IPS-18a (cell line): ENCODE measurements around the gene LEP.

Experiments used
- H3K27ac ChIP-seq: one replicate; pipeline ENCODE4 v1.5.1; 2013; ENCODE audit warnings: low read length
- H3K27me3 ChIP-seq: one replicate; pipeline ENCODE4 v1.6.1; 2013; ENCODE audit warnings: mild to moderate bottlenecking, low read length; ENCODE audit not compliant: control insufficient read depth, insufficient read depth
- H3K36me3 ChIP-seq: one replicate; pipeline ENCODE4 v1.6.1; 2013; ENCODE audit warnings: low read depth, low read length; ENCODE audit not compliant: control insufficient read depth
- H3K4me1 ChIP-seq: one replicate; pipeline ENCODE4 v1.6.1; 2013; ENCODE audit warnings: low read depth, low read length; ENCODE audit not compliant: control insufficient read depth
- H3K4me3 ChIP-seq: one replicate; pipeline ENCODE4 v1.5.1; 2013; ENCODE audit warnings: low read length
- H3K9ac ChIP-seq: one replicate; pipeline ENCODE4 v1.6.1; 2013; ENCODE audit warnings: mild to moderate bottlenecking, low read length, moderate library complexity
- H3K9me3 ChIP-seq: one replicate; pipeline ENCODE4 v1.6.1; 2013; ENCODE audit warnings: low read depth, low read length; ENCODE audit not compliant: control insufficient read depth

The LEP gene

GRCh38 chr7:128215281-128215680, 25.8 kb upstream of the LEP start:
- Histone ChIP-seq H3K27ac (no peak overlapping the region), H3K4me1 (peaks cover 14% of the 10 kb centered on the region), H3K27me3 (peaks cover 5% of the 10 kb centered on the region), H3K4me3 (no peak overlapping the region), H3K9me3 (no peaks in the 10 kb centered on the region), H3K9ac (no peak overlapping the region), H3K36me3 (no peaks in the 10 kb centered on the region)

DNA sequence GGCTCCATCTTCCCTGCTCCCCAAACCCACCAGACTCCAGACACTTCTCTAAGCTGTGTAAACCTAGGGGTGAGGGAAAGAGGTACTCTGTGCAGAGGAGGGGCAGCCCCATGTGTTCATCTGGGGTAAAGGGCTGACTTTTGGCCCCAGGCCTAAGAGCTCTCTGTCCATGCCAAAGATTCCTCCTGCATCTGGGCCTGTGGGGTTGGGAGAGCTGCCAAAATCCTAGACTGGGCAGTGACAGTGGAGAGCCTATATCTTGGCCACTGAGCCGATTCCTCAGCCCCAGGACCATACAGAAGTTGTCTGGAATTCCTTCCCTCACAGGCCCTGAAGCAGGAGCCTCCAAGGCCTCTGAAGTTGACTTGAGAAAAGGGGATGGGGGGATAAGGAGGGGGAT, 25.3 kb upstream of the LEP start:
- Histone ChIP-seq H3K36me3 (no peaks in the 10 kb centered on the region), H3K9ac (no peak overlapping the region), H3K4me1 (peaks cover 14% of the 10 kb centered on the region), H3K27me3 (peaks cover under 1% of the 10 kb centered on the region), H3K27ac (no peak overlapping the region), H3K9me3 (no peaks in the 10 kb centered on the region), H3K4me3 (no peak overlapping the region)

DNA sequence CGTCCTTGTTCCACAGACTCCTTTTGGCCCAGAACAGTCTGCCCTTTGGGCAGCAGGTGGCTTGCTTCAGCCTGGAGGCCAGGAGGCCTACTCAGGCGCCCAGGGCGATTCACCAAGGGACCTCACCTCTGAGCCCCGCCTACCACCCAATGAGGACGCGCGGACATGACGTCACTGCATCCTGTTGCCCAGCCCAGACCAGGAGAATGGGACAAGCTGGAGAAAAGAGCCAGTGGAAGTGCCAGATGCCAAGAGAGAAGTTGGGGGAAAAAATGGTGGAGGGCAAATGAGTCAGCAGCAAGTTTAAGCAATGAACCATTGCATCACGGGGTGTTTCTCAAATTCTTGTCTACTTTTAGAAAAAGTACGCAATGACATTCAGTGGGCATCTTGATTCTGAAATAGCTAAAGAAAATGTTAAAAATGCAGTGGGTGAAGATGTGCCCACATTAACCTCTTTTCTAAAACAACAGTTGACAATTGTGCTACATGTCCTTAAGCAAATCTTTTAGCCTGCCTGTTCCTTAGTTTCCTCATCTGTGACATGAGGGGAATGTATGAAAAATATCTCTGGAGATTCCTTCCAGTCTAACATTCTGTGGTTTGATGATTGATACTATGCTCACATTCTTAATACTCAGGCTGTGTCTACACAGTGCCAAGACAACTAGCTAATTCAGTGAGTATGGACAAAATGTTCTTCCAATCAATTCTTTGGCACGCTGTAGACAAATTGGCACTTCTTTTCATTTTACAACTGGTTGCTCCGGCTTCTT, 23.9 kb upstream of the LEP start:
- Histone ChIP-seq H3K4me3 (no peak overlapping the region), H3K27ac (no peak overlapping the region), H3K4me1 (peaks cover 1% of the 10 kb centered on the region), H3K36me3 (no peaks in the 10 kb centered on the region), H3K9me3 (no peaks in the 10 kb centered on the region), H3K27me3 (no peaks in the 10 kb centered on the region), H3K9ac (no peak overlapping the region)

GRCh38 chr7:128217967-128218652, 23.0 kb upstream of the LEP start:
- H3K4me1 ChIP-seq = no peaks in the 10 kb centered on the region
- no peak overlapping the region for H3K9ac ChIP-seq
- no peaks in the 10 kb centered on the region for H3K9me3 ChIP-seq
- no peaks in the 10 kb centered on the region for H3K36me3 ChIP-seq
- no peaks in the 10 kb centered on the region for H3K27me3 ChIP-seq
- no peak overlapping the region for H3K27ac ChIP-seq
- no peak overlapping the region for H3K4me3 ChIP-seq

- Histone ChIP-seq H3K36me3 (no peaks in the 10 kb centered on the region), H3K4me1 (no peaks in the 10 kb centered on the region), H3K4me3 (no peak overlapping the region), H3K9ac (no peak overlapping the region), H3K9me3 (no peaks in the 10 kb centered on the region), H3K27ac (no peak overlapping the region), H3K27me3 (no peaks in the 10 kb centered on the region)
Measured at GRCh38 chr7:128219636-128220035, 21.4 kb upstream of the LEP start.

DNA sequence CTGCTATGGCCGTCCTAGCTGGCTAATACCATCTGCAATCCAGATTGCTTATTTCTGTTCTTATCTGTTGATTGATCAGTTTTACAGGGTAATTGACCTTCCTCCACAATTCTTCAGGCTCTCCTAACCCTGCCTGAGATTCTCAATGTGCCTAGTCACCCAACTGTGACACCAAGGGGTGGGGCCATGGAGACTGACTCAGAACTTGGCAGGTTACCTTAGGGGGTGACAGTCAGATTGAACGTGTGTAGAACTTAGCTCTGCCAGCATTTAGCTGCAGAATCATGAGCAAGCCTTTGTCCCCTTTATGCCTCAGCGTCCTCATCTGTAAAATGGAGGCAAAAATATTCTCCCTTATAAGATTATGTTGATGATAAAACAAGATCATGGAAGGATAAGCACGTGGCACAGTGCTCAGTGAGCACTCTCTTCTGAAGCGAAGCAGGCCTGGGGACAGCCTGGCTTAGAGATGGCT, 19.1 kb upstream of the LEP start:
- Histone ChIP-seq H3K27ac (no peak overlapping the region), H3K4me3 (no peak overlapping the region), H3K36me3 (no peaks in the 10 kb centered on the region)

DNA sequence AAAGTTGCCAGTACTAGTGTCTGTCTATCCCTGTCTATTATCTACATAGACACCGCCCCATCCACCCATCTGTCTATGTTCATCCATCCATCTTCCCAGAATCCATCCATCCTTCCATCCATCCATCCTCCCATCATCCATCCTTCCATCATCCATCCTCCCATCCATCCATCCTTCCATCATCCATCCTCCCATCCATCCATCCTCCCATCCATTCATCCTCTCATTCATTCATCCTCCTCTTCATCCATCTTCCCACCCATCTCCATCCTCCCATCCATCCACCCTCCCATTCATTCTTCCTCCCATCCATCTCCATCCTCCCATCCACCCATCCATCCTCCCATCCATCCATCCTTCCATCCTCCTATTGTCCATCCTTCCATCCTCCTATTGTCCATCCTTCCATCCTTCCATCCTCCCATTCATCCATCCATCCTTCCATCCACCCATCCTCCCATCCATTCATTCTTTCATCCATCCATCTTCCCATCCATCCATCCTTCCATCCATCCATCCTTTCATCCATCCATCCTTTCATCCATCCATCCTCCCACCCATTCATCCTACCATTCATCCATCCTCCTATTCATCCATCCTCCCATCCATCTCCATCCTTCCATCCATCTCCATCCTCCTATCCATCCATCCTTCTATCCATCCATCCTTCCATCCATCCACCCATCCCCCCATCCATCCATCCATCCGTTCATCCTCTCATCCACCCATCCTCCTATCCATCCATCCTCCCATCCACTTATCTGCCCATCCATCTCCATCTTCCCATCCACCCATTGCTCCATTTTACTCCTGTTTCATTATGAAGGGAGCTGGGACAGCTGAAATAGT, 14.7 kb upstream of the LEP start:
- Histone ChIP-seq H3K27me3 (no peaks in the 10 kb centered on the region), H3K9me3 (no peaks in the 10 kb centered on the region), H3K4me3 (no peak overlapping the region), H3K36me3 (no peaks in the 10 kb centered on the region), H3K27ac (no peak overlapping the region), H3K4me1 (peaks cover 8% of the 10 kb centered on the region), H3K9ac (no peak overlapping the region)

More for the DNA sequence above, 19.1 kb upstream of the LEP start:
- H3K27me3 ChIP-seq = no peaks in the 10 kb centered on the region
- H3K9ac ChIP-seq = no peak overlapping the region
- no peaks in the 10 kb centered on the region for H3K9me3 ChIP-seq
- H3K4me1 ChIP-seq = no peaks in the 10 kb centered on the region

DNA sequence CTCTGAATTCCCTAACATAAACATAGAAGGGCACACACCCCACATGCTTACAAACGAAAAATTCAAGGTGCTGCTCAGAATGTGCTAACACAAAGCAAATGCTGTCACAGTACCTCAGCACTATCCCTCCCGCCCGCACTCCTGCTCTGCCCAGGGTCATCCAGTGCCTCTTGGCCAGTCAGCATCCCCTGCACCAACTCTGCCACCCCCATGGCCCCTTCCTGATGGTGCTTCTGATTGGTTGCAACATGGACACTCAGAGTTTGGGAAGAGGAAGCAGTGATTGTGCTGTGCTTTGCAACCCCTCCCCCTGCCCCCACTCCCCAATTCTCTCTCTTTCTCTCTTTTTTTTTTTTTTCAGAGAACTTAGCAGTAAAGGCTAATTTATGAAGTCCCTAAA, 13.8 kb upstream of the LEP start:
- Histone ChIP-seq H3K9me3 (no peaks in the 10 kb centered on the region), H3K9ac (no peak overlapping the region), H3K27me3 (no peaks in the 10 kb centered on the region), H3K27ac (no peak overlapping the region), H3K4me3 (no peak overlapping the region), H3K36me3 (no peaks in the 10 kb centered on the region), H3K4me1 (peaks cover 8% of the 10 kb centered on the region)

DNA sequence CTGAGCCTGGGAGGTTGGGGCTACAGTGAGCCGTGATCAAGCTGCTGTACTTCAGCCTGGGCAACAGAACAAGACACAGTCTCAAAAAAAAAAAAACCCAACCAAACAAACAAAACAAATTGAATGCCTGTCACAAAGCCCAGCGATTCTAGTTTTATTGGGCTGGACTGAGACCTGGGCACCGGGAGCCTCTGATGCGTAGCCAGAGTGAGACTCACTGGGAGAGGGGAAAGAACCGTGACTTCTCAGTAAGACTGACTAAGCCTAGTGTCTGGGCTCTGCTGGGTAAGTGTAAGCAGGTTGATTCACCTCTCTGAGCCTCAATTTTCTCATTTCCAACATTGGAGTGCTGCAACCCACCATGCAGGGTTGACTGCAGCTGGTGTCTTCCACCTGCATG, 10.1 kb upstream of the LEP start:
- Histone ChIP-seq H3K36me3 (no peaks in the 10 kb centered on the region), H3K4me1 (peaks cover 8% of the 10 kb centered on the region), H3K9me3 (no peaks in the 10 kb centered on the region), H3K4me3 (no peak overlapping the region), H3K27ac (no peak overlapping the region), H3K9ac (no peak overlapping the region), H3K27me3 (no peaks in the 10 kb centered on the region)

GRCh38 chr7:128231677-128232076, 9.4 kb upstream of the LEP start:
- H3K4me3 ChIP-seq = no peak overlapping the region
- H3K36me3 ChIP-seq = no peaks in the 10 kb centered on the region
- H3K27ac ChIP-seq = no peak overlapping the region
- H3K9me3 ChIP-seq = no peaks in the 10 kb centered on the region
- H3K27me3 ChIP-seq = no peaks in the 10 kb centered on the region
- H3K9ac ChIP-seq = no peak overlapping the region
- peaks cover 8% of the 10 kb centered on the region for H3K4me1 ChIP-seq

- H3K36me3 ChIP-seq = no peaks in the 10 kb centered on the region
- H3K9ac ChIP-seq = no peak overlapping the region
- H3K9me3 ChIP-seq = no peaks in the 10 kb centered on the region
- no peak overlapping the region for H3K27ac ChIP-seq
- peaks cover 8% of the 10 kb centered on the region for H3K4me1 ChIP-seq
- no peak overlapping the region for H3K4me3 ChIP-seq
- no peaks in the 10 kb centered on the region for H3K27me3 ChIP-seq
Measured at GRCh38 chr7:128233471-128233870, 7.6 kb upstream of the LEP start.
